H9 (cell line): Measurements from ENCODE around the gene CERS6. TPM values are rescaled to one million over a fixed set of nuclear protein-coding genes. Genes with fewer than 3 reads are reported as not detected.

Experiments
- DNase-seq: peaks from one replicate; pipeline ENCODE4 v3.0.0-alpha.2; 2017
- H2AFZ ChIP-seq: one replicate; pipeline ENCODE4 v1.6.1; 2013; ENCODE audit warnings: mild to moderate bottlenecking, low read length, control low read depth, moderate library complexity
- H2AK5ac ChIP-seq: 2 replicates; pipeline ENCODE4 v1.6.1; 2013; ENCODE audit warnings: low read length, control low read depth, mixed read lengths; ENCODE audit not compliant: insufficient read length
- H2BK120ac ChIP-seq: one replicate; pipeline ENCODE4 v1.6.1; 2013; ENCODE audit warnings: low read depth, mild to moderate bottlenecking, low read length, control low read depth, inconsistent platforms; ENCODE audit not compliant: poor library complexity, severe bottlenecking
- H2BK12ac ChIP-seq: 2 replicates; pipeline ENCODE4 v1.6.1; 2013; ENCODE audit warnings: low read length, control low read depth, mixed read lengths, low read depth; ENCODE audit not compliant: insufficient read length
- H2BK15ac ChIP-seq: 2 replicates; pipeline ENCODE4 v1.6.1; 2013; ENCODE audit warnings: low read depth, low read length, control low read depth
- H2BK20ac ChIP-seq: one replicate; pipeline ENCODE4 v1.6.1; 2013; ENCODE audit warnings: low read depth, mild to moderate bottlenecking, low read length, control low read depth, inconsistent platforms; ENCODE audit not compliant: poor library complexity, severe bottlenecking
- H2BK5ac ChIP-seq: 2 replicates; pipeline ENCODE4 v1.6.1; 2013; ENCODE audit warnings: low read length, control low read depth, mixed read lengths; ENCODE audit not compliant: insufficient read length
- H3K14ac ChIP-seq: 2 replicates; pipeline ENCODE4 v1.6.1; 2013; ENCODE audit warnings: low read length, control low read depth; ENCODE audit not compliant: insufficient read depth
- H3K18ac ChIP-seq: 2 replicates; pipeline ENCODE4 v1.6.1; 2013; ENCODE audit warnings: low read depth, mild to moderate bottlenecking, mixed read lengths, low read length, control low read depth; ENCODE audit not compliant: insufficient read length
- H3K23ac ChIP-seq: 2 replicates; pipeline ENCODE4 v1.6.1; 2013; ENCODE audit warnings: low read length, control low read depth, mixed read lengths, low read depth; ENCODE audit not compliant: insufficient read length
- H3K23me2 ChIP-seq: 2 replicates; pipeline ENCODE4 v1.6.1; 2013; ENCODE audit warnings: low read depth, mild to moderate bottlenecking, mixed read lengths, low read length, control low read depth; ENCODE audit not compliant: insufficient read length, poor library complexity, severe bottlenecking
- H3K27ac ChIP-seq: 2 replicates; pipeline ENCODE4 v1.5.1; 2013; ENCODE audit warnings: low read length, control low read depth, mixed read lengths, low read depth; ENCODE audit not compliant: insufficient read length
- H3K27me3 ChIP-seq: 2 replicates; pipeline ENCODE4 v1.6.1; 2013; ENCODE audit warnings: low read length, control low read depth, inconsistent platforms; ENCODE audit not compliant: insufficient read depth
- H3K4ac ChIP-seq: 2 replicates; pipeline ENCODE4 v1.6.1; 2013; ENCODE audit warnings: low read depth, mild to moderate bottlenecking, control low read depth, inconsistent platforms, low read length, moderate library complexity
- H3K4me1 ChIP-seq: 2 replicates; pipeline ENCODE4 v1.6.1; 2013; ENCODE audit warnings: low read length, control low read depth, inconsistent platforms; ENCODE audit not compliant: insufficient read depth
- H3K4me2 ChIP-seq: 2 replicates; pipeline ENCODE4 v1.6.1; 2013; ENCODE audit warnings: low read length, control low read depth, mixed read lengths; ENCODE audit not compliant: insufficient read length, insufficient read depth
- H3K56ac ChIP-seq: 2 replicates; pipeline ENCODE4 v1.6.1; 2013; ENCODE audit warnings: low read depth, mild to moderate bottlenecking, mixed read lengths, low read length, control low read depth; ENCODE audit not compliant: insufficient read length
- H3K79me1 ChIP-seq: 2 replicates; pipeline ENCODE4 v1.6.1; 2013; ENCODE audit warnings: low read depth, mild to moderate bottlenecking, moderate library complexity, low read length, control low read depth, inconsistent platforms; ENCODE audit not compliant: insufficient read depth, poor library complexity, severe bottlenecking
- H3K79me2 ChIP-seq: 2 replicates; pipeline ENCODE4 v1.6.1; 2013; ENCODE audit warnings: low read length, control low read depth, inconsistent platforms; ENCODE audit not compliant: insufficient read depth
- H3K9ac ChIP-seq: 2 replicates; pipeline ENCODE4 v1.6.1; 2013; ENCODE audit warnings: low read length, control low read depth, mixed read lengths; ENCODE audit not compliant: insufficient read length; ENCODE audit errors: extremely low read depth
- H3K9me3 ChIP-seq: one replicate; pipeline ENCODE4 v1.6.1; 2013; ENCODE audit warnings: low read depth, low read length, inconsistent platforms; ENCODE audit not compliant: control insufficient read depth
- H3T11ph ChIP-seq: one replicate; pipeline ENCODE4 v1.6.1; 2013; ENCODE audit warnings: mild to moderate bottlenecking, low read length, control low read depth, inconsistent platforms
- H4K20me1 ChIP-seq: one replicate; pipeline ENCODE4 v1.6.1; 2013; ENCODE audit not compliant: control insufficient read depth, insufficient read length, insufficient read depth
- H4K5ac ChIP-seq: 2 replicates; pipeline ENCODE4 v1.6.1; 2013; ENCODE audit warnings: low read depth, mild to moderate bottlenecking, mixed read lengths, low read length, control low read depth; ENCODE audit not compliant: insufficient read length
- H4K8ac ChIP-seq: replicated peaks from 2 replicates; pipeline ENCODE4 v1.6.1; 2013; ENCODE audit warnings: low read length, control low read depth, mixed read lengths, low read depth; ENCODE audit not compliant: insufficient read length
- H4K91ac ChIP-seq: 2 replicates; pipeline ENCODE4 v1.6.1; 2013; ENCODE audit warnings: low read depth, mild to moderate bottlenecking, moderate library complexity, mixed read lengths, low read length, control low read depth; ENCODE audit not compliant: insufficient read length
- H3K27ac Mint-ChIP-seq, 3 experiments: 2 replicates in 2 of 3; 3 replicates in 1 of 3; pipeline ENCODE4 v1.8.0; 2020 to 2021; ENCODE audit warnings: mixed read lengths in 3 of 3, mild to moderate bottlenecking in 1 of 3, moderate library complexity in 1 of 3
- H3K27me3 Mint-ChIP-seq: 2 replicates; pipeline ENCODE4 v1.8.0; 2021; ENCODE audit warnings: low read depth, mild to moderate bottlenecking, moderate library complexity, mixed read lengths
- H3K36me3 Mint-ChIP-seq, 3 experiments: 2 replicates in 2 of 3; 3 replicates in 1 of 3; pipeline ENCODE4 v1.8.0; 2020 to 2021; ENCODE audit warnings: low read depth in 3 of 3, mixed read lengths in 3 of 3; ENCODE audit not compliant: insufficient read depth in 1 of 3
- H3K4me1 Mint-ChIP-seq, 2 experiments: 2 replicates each; pipeline ENCODE4 v1.8.0; 2020; ENCODE audit warnings: mixed read lengths in 2 of 2
- H3K4me3 Mint-ChIP-seq, 2 experiments: 2 replicates in 1 of 2; 3 replicates in 1 of 2; pipeline ENCODE4 v1.8.0; 2020 to 2021; ENCODE audit warnings: mild to moderate bottlenecking in 2 of 2, mixed read lengths in 2 of 2, moderate library complexity in 1 of 2
- H3K9me3 Mint-ChIP-seq, 2 experiments: 2 replicates in 1 of 2; 3 replicates in 1 of 2; pipeline ENCODE4 v1.8.0; 2020; ENCODE audit warnings: mild to moderate bottlenecking in 2 of 2, mixed read lengths in 2 of 2, moderate library complexity in 1 of 2
- CTCF ChIP-seq: fragments of 200-600 bp; sonication (generic); conservative IDR thresholded peaks from 3 replicates; pipeline ENCODE4 v1.8.0; 2021; ENCODE audit warnings: antibody characterized with exemption, mild to moderate bottlenecking
- whole genome bisulfite sequencing: extraction: QIAGEN DNeasy Blood & Tissue Kit; methylation state at CpG from one replicate; pipeline ENCODE4 v1.1.7; 2013; ENCODE audit warnings: missing lambda C conversion rate, low lambda C conversion rate, mixed read lengths; ENCODE audit not compliant: insufficient read length; ENCODE audit errors: extremely low coverage; 5-methylcytosine and 5-hydroxymethylcytosine counted together
- total RNA-seq: library from RNA; stranded (reverse); gene quantifications from 2 replicates; pipeline ENCODE4 v1.2.1, GENCODE V29; 2021

The CERS6 gene
- total RNA-seq, 1 experiment from 2014 or later: 17.7 TPM

- no peak for TF ChIP-seq CTCF
- no peak overlapping the region for H2AFZ ChIP-seq
- H3K4me2 ChIP-seq: no peak overlapping the region
- Mint-ChIP-seq H3K4me3 (no peak overlapping the region), H3K27ac (peak overlapping the region in 1 of 3 experiments; percentile 92; a peak in 2 of 7 replicates), H3K27me3 (no peaks in the 10 kb centered on the region), H3K9me3 (no peaks in the 10 kb centered on the region), H3K36me3 (peaks cover 10 to 26% (median 19%) of the 10 kb centered on the region in 3 experiments), H3K4me1 (peaks cover 10 to 13% of the 10 kb centered on the region in 2 experiments)
- H4K8ac ChIP-seq: no peak overlapping the region
- H2BK120ac ChIP-seq: no peak overlapping the region
- no peak overlapping the region for H3K56ac ChIP-seq
- no peak overlapping the region for H2AK5ac ChIP-seq
- H2BK12ac ChIP-seq: no peak overlapping the region
- no peak overlapping the region for H4K91ac ChIP-seq
- no peak overlapping the region for H3K23ac ChIP-seq
- no peak overlapping the region for H3K14ac ChIP-seq
- H3K18ac ChIP-seq: no peak overlapping the region
- H2BK20ac ChIP-seq: no peak overlapping the region
- H3K9me3 ChIP-seq: no peaks in the 10 kb centered on the region
- DNase-seq: no peak
- H3T11ph ChIP-seq: no peak overlapping the region
- peaks cover 3% of the 10 kb centered on the region; the same call in 1 of the 2 replicates for H3K4me1 ChIP-seq
- H3K79me2 ChIP-seq: no peaks in the 10 kb centered on the region
- no peaks in the 10 kb centered on the region for H3K23me2 ChIP-seq
- no peak overlapping the region for H3K9ac ChIP-seq
- H2BK15ac ChIP-seq: no peak overlapping the region
- no peaks in the 10 kb centered on the region for H3K79me1 ChIP-seq
- H4K5ac ChIP-seq: no peak overlapping the region
- H3K27me3 ChIP-seq: no peaks in the 10 kb centered on the region
- no peak overlapping the region for H3K4ac ChIP-seq
- no CpG with 5 or more reads among the region's 6 CpGs for WGBS
- no peak overlapping the region for H2BK5ac ChIP-seq
- H4K20me1 ChIP-seq: no peaks in the 10 kb centered on the region
- no peak overlapping the region for H3K27ac ChIP-seq
These were observed 105.9 kb downstream of the CERS6 start for GRCh38 chr2:168561991-168562390.
